Naive B cell (primary cell): ENCODE measurements around the gene NKD2. TPM values are rescaled to one million over a fixed set of nuclear protein-coding genes. Genes with fewer than 3 reads are reported as not detected.
"Not testable (repeated sequence)": the region's sequence is repeated elsewhere in the genome, so short reads cannot be mapped to it uniquely, and the experiment has no call there.

ENCODE experiments used
- ATAC-seq, 2 donors: fragments of 150-1000 bp; cut with Tn5 transposase; 2 replicates each; pipeline ENCODE4 v1.10.0; 2021; ENCODE audit warnings: low read depth in 2 of 2, mild to moderate bottlenecking in 2 of 2, moderate library complexity in 2 of 2
- DNase-seq: peaks from one replicate; pipeline ENCODE4 v3.0.0; 2022
- H3K27ac Mint-ChIP-seq, 6 donors: one replicate each; pipeline ENCODE4 v1.8.0; 2020 to 2022; ENCODE audit warnings: mild to moderate bottlenecking in 6 of 6, mixed read lengths in 6 of 6, moderate library complexity in 5 of 6, inconsistent platforms in 2 of 6
- H3K27me3 Mint-ChIP-seq, 3 donors: one replicate each; pipeline ENCODE4 v1.8.0; 2021 to 2022; ENCODE audit warnings: mixed read lengths in 3 of 3, mild to moderate bottlenecking in 1 of 3
- H3K36me3 Mint-ChIP-seq, 2 donors: one replicate each; pipeline ENCODE4 v1.8.0; 2020 to 2022; ENCODE audit warnings: mixed read lengths in 2 of 2, inconsistent platforms in 1 of 2, mild to moderate bottlenecking in 1 of 2
- H3K4me1 Mint-ChIP-seq, 3 donors: one replicate each; pipeline ENCODE4 v1.8.0; 2020 to 2022; ENCODE audit warnings: mixed read lengths in 3 of 3, inconsistent platforms in 1 of 3, mild to moderate bottlenecking in 1 of 3, moderate library complexity in 1 of 3
- H3K4me3 Mint-ChIP-seq, 8 donors: one replicate each; pipeline ENCODE4 v1.8.0; 2020 to 2022; ENCODE audit warnings: mild to moderate bottlenecking in 8 of 8, mixed read lengths in 8 of 8, moderate library complexity in 8 of 8, inconsistent platforms in 2 of 8
- H3K9me3 Mint-ChIP-seq, 7 donors: one replicate each; pipeline ENCODE4 v1.8.0; 2020 to 2022; ENCODE audit warnings: mixed read lengths in 7 of 7, mild to moderate bottlenecking in 5 of 7, inconsistent platforms in 2 of 7, moderate library complexity in 1 of 7
- polyA plus RNA-seq, 6 donors: library from polyadenylated mRNA; unstranded; fragments of 300-500 nt; fragmentation: Illumina TruSeq; gene quantifications; one replicate each; pipeline ENCODE4 v1.2.3, GENCODE V29; 2021; ENCODE audit warnings: low read depth in 6 of 6

NKD2 gene
- polyA plus RNA-seq, 6 donors from 2014 or later = 0.29 TPM; not detected in 5

- no peak overlapping the region for H3K27ac Mint-ChIP-seq
- no peak for DNase-seq
- no peaks in the 10 kb centered on the region for H3K27me3 Mint-ChIP-seq
- H3K36me3 Mint-ChIP-seq = no peaks in the 10 kb centered on the region
- no peaks in the 10 kb centered on the region for H3K4me1 Mint-ChIP-seq
- H3K4me3 Mint-ChIP-seq = no peak overlapping the region
- no peaks in the 10 kb centered on the region for H3K9me3 Mint-ChIP-seq
- no peak for ATAC-seq
Measured at GRCh38 chr5:1059884-1060263, 51.3 kb downstream of the NKD2 start.

- no peak overlapping the region for H3K27ac Mint-ChIP-seq
- no peaks in the 10 kb centered on the region for H3K9me3 Mint-ChIP-seq
- ATAC-seq (no peak), DNase-seq (no peak)
- H3K4me3 Mint-ChIP-seq = no peak overlapping the region
- no peaks in the 10 kb centered on the region for H3K36me3 Mint-ChIP-seq
- H3K27me3 Mint-ChIP-seq = no peaks in the 10 kb centered on the region
- H3K4me1 Mint-ChIP-seq = no peaks in the 10 kb centered on the region
Measured at GRCh38 chr5:1060535-1060981, 52.0 kb downstream of the NKD2 start.

GRCh38 chr5:1061292-1061691, 52.7 kb downstream of the NKD2 start:
- not testable (repeated sequence) for H3K9me3 Mint-ChIP-seq, H3K4me1 Mint-ChIP-seq, H3K4me3 Mint-ChIP-seq, ATAC-seq, DNase-seq, H3K27me3 Mint-ChIP-seq, H3K36me3 Mint-ChIP-seq
- H3K27ac Mint-ChIP-seq = peak overlapping the region in 1 of 6 donors; percentile 74

- Mint-ChIP-seq H3K27ac (peak overlapping the region in 1 of 6 donors; percentile 74), H3K4me3 (no peak overlapping the region), H3K9me3 (no peaks in the 10 kb centered on the region), H3K4me1 (no peaks in the 10 kb centered on the region), H3K36me3 (no peaks in the 10 kb centered on the region), H3K27me3 (no peaks in the 10 kb centered on the region)
- ATAC-seq (no peak), DNase-seq (no peak)
Measured at GRCh38 chr5:1061916-1062315, 53.3 kb downstream of the NKD2 start.

- no peaks in the 10 kb centered on the region for H3K4me1 Mint-ChIP-seq
- DNase-seq = no peak
- no peaks in the 10 kb centered on the region for H3K27me3 Mint-ChIP-seq
- H3K27ac Mint-ChIP-seq = no peak overlapping the region
- no peak overlapping the region for H3K4me3 Mint-ChIP-seq
- ATAC-seq = no peak
- no peaks in the 10 kb centered on the region for H3K36me3 Mint-ChIP-seq
- no peaks in the 10 kb centered on the region for H3K9me3 Mint-ChIP-seq
Measured at GRCh38 chr5:1062761-1063568, 54.4 kb downstream of the NKD2 start.

GRCh38 chr5:1063661-1064382, 55.2 kb downstream of the NKD2 start:
- Mint-ChIP-seq H3K4me3 (no peak overlapping the region), H3K36me3 (no peaks in the 10 kb centered on the region)
- no peak for ATAC-seq

GRCh38 chr5:1064383-1065142, 56.0 kb downstream of the NKD2 start:
- H3K36me3 Mint-ChIP-seq = no peaks in the 10 kb centered on the region
- no peaks in the 10 kb centered on the region for H3K27me3 Mint-ChIP-seq
- ATAC-seq = no peak
- H3K4me3 Mint-ChIP-seq = no peak overlapping the region
- no peaks in the 10 kb centered on the region for H3K4me1 Mint-ChIP-seq
- DNase-seq = no peak
- peak overlapping the region in 1 of 6 donors; percentile 89 for H3K27ac Mint-ChIP-seq
- H3K9me3 Mint-ChIP-seq = no peaks in the 10 kb centered on the region

More at GRCh38 chr5:1063661-1064382, 55.2 kb downstream of the NKD2 start:
- Mint-ChIP-seq H3K27ac (no peak overlapping the region), H3K4me1 (no peaks in the 10 kb centered on the region), H3K9me3 (no peaks in the 10 kb centered on the region), H3K27me3 (no peaks in the 10 kb centered on the region)
- no peak for DNase-seq

GRCh38 chr5:1065143-1065750, 56.6 kb downstream of the NKD2 start:
- H3K9me3 Mint-ChIP-seq = no peaks in the 10 kb centered on the region
- H3K27ac Mint-ChIP-seq = no peak overlapping the region
- no peaks in the 10 kb centered on the region for H3K4me1 Mint-ChIP-seq
- no peaks in the 10 kb centered on the region for H3K36me3 Mint-ChIP-seq
- no peaks in the 10 kb centered on the region for H3K27me3 Mint-ChIP-seq
- ATAC-seq (no peak), DNase-seq (no peak)
- no peak overlapping the region for H3K4me3 Mint-ChIP-seq

GRCh38 chr5:1065891-1066650, 57.5 kb downstream of the NKD2 start:
- no peak for DNase-seq
- no peak for ATAC-seq
- Mint-ChIP-seq H3K36me3 (no peaks in the 10 kb centered on the region), H3K4me3 (no peak overlapping the region), H3K9me3 (no peaks in the 10 kb centered on the region), H3K27me3 (no peaks in the 10 kb centered on the region), H3K27ac (no peak overlapping the region), H3K4me1 (no peaks in the 10 kb centered on the region)

- H3K4me1 Mint-ChIP-seq = no peaks in the 10 kb centered on the region
- H3K27me3 Mint-ChIP-seq = no peaks in the 10 kb centered on the region
- no peaks in the 10 kb centered on the region for H3K36me3 Mint-ChIP-seq
- DNase-seq (no peak), ATAC-seq (no peak)
- H3K4me3 Mint-ChIP-seq = no peak overlapping the region
- H3K27ac Mint-ChIP-seq = no peak overlapping the region
- H3K9me3 Mint-ChIP-seq = no peaks in the 10 kb centered on the region
Measured at GRCh38 chr5:1066676-1067075, 58.1 kb downstream of the NKD2 start.

GRCh38 chr5:1067141-1068121, 58.8 kb downstream of the NKD2 start:
- H3K27ac Mint-ChIP-seq = no peak overlapping the region
- no peak overlapping the region for H3K4me3 Mint-ChIP-seq
- H3K27me3 Mint-ChIP-seq = no peaks in the 10 kb centered on the region
- no peaks in the 10 kb centered on the region for H3K36me3 Mint-ChIP-seq
- DNase-seq (no peak), ATAC-seq (no peak)
- H3K4me1 Mint-ChIP-seq = no peaks in the 10 kb centered on the region
- H3K9me3 Mint-ChIP-seq = no peaks in the 10 kb centered on the region
